HG03175 (cell line): Measurements from ENCODE around the gene TYW1.
A peak's percentile ranks its signal among the peaks of the same experiment; 100 is the strongest.
"Not testable (repeated sequence)": the region's sequence is repeated elsewhere in the genome, so short reads cannot be mapped to it uniquely, and the experiment has no call there.

ENCODE experiments used
- ATAC-seq: cut with Tn5 transposase; IDR thresholded peaks from one replicate; pipeline ENCODE4 v1.9.1; 2021; ENCODE audit warnings: mild to moderate bottlenecking, moderate library complexity; ENCODE audit not compliant: unreplicated experiment

Gene TYW1, protein sequence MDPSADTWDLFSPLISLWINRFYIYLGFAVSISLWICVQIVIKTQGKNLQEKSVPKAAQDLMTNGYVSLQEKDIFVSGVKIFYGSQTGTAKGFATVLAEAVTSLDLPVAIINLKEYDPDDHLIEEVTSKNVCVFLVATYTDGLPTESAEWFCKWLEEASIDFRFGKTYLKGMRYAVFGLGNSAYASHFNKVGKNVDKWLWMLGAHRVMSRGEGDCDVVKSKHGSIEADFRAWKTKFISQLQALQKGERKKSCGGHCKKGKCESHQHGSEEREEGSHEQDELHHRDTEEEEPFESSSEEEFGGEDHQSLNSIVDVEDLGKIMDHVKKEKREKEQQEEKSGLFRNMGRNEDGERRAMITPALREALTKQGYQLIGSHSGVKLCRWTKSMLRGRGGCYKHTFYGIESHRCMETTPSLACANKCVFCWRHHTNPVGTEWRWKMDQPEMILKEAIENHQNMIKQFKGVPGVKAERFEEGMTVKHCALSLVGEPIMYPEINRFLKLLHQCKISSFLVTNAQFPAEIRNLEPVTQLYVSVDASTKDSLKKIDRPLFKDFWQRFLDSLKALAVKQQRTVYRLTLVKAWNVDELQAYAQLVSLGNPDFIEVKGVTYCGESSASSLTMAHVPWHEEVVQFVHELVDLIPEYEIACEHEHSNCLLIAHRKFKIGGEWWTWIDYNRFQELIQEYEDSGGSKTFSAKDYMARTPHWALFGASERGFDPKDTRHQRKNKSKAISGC

DNA sequence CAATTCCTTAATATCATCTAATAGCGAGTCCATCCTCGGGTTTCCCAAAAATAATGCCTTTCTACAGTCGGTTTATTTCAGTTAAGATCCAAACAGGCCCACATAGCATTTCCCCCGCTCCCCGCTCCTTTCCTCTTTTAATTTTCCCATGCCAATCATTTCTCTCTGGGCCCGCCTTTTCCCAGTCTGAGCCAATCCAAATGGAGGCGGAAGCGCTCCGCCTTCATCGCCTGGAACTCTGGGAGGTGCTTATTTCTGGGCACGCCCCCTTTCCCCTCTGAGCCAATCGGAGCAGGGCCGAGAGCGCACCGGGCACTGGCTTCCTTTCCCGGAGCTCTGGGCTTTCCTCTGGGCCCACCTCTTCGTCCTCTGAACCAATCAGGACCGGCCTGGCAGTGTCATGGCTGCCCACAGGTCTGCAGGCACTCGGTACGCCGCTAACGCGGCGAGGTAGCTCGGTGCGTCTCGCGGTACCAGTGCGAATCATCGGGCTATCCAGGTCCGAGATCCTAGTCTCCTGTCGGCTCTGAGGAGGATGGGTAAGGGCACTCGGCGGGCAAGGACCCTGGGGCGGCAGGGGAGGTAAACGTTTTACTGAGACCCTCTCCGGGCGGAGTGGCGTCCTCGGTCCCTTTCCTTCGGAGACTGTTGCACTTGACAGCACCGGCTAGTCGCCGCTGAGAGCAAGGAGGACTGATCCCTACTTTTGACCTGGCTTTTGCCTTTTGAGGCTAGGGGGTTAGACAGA lies at the start of gene TYW1:
TYW1 (plus strand) TSS at position 390 of the 748 bp plus-strand sequence; CDS start at position 536, 146 bp downstream.
- peak; percentile 90 for ATAC-seq

GRCh38 chr7:66948480-66949109 lies 48.0 kb upstream of the TYW1 start:
- no peak for ATAC-seq

- no peak for ATAC-seq
These were observed 46.3 kb upstream of the TYW1 start for GRCh38 chr7:66950311-66950710.

DNA sequence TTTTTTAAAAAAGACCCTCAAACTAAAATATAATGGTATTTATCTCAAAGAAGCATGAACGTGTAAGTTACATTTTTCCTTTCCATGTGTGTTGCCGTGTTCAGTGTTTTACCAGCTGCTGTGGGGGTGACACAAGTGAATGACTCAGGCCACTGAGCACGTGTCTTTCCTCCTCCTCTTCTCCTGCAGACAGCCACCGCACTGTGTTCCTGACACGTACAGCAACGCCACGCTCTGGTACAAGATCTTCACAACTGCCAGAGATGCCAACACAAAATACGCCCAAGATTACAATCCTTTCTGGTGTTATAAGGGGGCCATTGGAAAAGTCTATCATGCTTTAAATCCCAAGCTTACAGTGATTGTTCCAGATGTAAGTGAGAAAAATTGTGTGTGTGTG lies 45.9 kb upstream of the TYW1 start:
- ATAC-seq: no peak

DNA sequence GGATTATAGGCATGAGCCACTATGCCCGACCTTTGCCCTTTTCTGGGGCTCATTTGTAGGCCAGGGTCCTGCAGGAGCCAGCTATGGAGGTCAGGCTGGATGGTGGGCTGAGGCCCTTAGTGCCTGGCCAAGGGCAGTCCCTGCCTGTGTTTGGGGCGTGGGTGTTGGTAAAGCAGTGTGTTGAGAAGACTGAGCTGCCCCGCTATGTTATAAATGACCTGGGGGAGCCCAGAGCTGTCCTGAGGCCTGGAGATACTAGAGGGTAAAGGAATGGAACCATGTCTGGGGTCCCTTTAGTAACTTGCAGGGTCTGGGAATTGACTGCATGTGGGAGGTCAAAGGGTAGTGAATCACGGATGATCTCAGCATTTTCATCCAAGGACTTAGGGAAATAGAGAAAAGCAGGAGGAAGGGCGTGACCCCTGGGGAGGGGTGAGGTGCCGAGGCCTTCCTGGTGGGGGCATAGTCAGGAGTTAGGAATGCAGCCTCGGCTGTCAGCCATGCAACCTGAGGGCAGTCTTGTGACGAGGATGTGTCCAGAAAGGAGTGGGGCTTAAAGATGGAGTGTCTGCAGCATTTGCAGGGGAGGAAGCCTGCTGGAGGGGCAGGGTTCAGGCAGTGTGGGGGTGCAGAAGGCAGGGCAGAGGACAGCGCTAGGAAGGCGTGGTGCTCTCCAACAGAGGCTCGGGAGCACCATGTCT lies 44.1 kb upstream of the TYW1 start:
- ATAC-seq: no peak

- ATAC-seq: no peak
These were observed 43.6 kb upstream of the TYW1 start for GRCh38 chr7:66953044-66953427.

- ATAC-seq: no peak
These were observed 38.9 kb upstream of the TYW1 start for GRCh38 chr7:66957595-66958290.

DNA sequence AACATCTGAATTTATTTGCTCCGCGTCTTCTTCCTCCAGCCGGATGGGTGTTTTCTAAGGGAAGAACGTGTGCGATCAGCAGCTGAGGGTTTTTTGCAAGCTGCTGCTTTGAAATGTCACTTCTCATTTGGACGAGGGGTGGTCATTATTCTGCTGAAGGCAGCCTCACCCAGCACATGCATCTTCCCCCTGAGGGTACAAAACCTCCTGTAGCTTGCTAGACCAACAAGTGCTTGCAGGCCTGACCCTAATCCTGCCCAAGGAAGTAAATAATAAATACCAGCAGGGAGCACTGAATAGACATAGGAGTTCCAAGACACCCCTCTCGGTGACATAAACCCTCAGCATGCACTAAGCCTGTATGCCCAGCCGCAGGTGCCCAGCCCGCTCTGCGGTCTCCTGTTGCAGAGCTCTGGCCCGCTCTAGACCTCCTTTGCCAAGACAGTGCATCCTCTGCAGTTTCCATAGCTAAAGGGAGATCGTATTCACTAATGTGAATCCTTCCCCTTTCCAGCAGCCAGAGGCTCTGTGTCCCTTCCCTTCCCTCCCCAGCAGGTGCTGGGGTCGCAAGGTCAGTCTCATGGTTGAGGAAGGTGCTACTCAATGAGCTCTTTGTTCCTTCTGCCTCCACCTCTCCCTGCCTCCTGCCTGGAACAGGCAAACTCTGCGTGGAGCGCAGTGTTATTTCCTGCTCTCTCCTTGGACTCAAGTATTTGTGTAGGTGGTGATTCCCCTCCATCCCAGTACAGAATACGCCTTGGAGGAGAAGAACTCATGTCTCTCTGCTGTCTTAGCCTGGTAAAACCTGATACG lies 37.9 kb upstream of the TYW1 start:
- ATAC-seq: no peak

GRCh38 chr7:66960192-66960591 lies 36.4 kb upstream of the TYW1 start:
- no peak for ATAC-seq

- ATAC-seq: no peak
These were observed 35.5 kb upstream of the TYW1 start for GRCh38 chr7:66961096-66961495.

- no peak for ATAC-seq
These were observed 32.2 kb upstream of the TYW1 start for GRCh38 chr7:66964411-66964810.

DNA sequence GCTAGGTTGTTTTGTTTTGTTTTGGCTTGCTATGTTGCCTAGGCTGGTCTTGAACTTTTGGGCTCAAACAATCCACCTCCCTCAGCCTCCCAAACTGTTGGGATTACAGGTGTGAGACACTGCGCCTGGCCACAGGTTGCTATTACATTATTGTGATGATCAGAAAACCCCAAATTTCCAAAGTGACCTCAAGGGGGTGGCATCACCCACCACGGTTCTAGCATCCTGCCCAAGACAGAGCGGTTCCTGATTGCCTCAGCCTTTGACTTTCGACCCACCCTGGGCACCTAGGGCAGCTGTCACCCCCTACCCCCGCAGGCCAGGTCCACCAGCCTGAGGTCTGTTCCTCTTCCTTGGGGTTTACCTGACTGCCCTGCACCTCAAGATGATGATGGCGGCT lies 29.6 kb upstream of the TYW1 start:
- no peak for ATAC-seq

DNA sequence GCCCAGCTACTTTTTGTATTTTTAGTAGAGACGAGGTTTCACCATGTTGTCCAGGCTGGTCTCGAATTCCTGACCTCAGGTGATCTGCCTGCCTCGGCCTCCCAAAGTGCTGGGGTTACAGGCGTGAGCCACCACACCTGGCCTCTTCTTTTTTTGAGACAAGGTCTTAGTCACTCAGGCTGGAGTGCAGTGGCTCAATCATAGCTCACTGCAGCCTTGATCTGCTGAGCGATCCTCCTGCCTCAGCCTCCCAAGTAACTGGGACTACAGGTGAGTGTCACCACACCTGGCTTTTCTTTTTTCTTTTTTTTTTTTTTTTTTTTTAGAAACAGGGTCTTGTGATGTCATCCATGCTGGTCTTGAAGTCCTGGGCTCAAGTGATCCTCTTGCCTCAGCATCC lies 27.6 kb upstream of the TYW1 start:
- not testable (repeated sequence) for ATAC-seq

- no peak for ATAC-seq
These were observed 26.3 kb upstream of the TYW1 start for GRCh38 chr7:66970310-66970709.

- ATAC-seq: no peak
These were observed 21.5 kb upstream of the TYW1 start for GRCh38 chr7:66974986-66975590.

- not testable (repeated sequence) for ATAC-seq
These were observed 18.3 kb upstream of the TYW1 start for GRCh38 chr7:66978312-66978711.

DNA sequence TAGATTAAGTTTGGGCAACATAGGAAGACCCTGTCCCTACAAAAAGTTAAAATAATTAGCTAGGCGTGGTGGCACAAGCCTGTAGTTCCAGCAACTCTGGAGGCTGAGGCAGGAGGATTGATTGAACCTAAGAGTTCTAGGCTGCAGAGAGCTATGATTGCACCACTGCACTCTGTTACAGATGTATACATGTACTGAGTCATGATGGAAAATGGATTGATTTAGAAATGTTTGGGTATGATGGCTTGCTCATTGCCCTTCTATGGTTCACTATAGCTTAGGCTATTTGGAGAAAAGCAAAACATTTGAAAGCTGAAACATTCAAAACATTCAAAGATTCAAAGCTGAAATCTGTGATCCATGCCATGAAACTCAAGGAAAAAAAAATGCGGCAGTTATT lies 17.6 kb upstream of the TYW1 start:
- not testable (repeated sequence) for ATAC-seq

GRCh38 chr7:66980336-66980735 lies 16.3 kb upstream of the TYW1 start:
- not testable (repeated sequence) for ATAC-seq

- ATAC-seq: not testable (repeated sequence)
These were observed 7.1 kb upstream of the TYW1 start for GRCh38 chr7:66989552-66989951.
